Activated CD4-positive, CD25-positive, alpha-beta regulatory T cell treated with anti-CD3 and anti-CD28 coated beads, Interleukin-2, amount 50 U/mL, for 16 hours (primary cell): ENCODE results near the gene ETFRF1.
A peak's percentile ranks its signal among the peaks of the same experiment; 100 is the strongest.

Experiments
- DNase-seq: peaks from one replicate; pipeline ENCODE4 v3.0.0-alpha.2; 2020; ENCODE audit warnings: low read depth, low spot score

ETFRF1 gene

GRCh38 chr12:25195056-25195971 is at the start of gene ETFRF1, which contains the start of gene DNAI7:
Gene ETFRF1, plus strand, starts transcription at chr12:25195237. Its CDS starts 8,720 bp downstream, at chr12:25203957.
Gene DNAI7, minus strand, starts transcription at chr12:25195160. Its CDS starts 82 bp downstream, at chr12:25195078.
- peak; percentile 85 for DNase-seq

GRCh38 chr12:25146686-25147085 is 48.4 kb upstream of the ETFRF1 start:
- DNase-seq, result no peak

GRCh38 chr12:25151476-25151875 is 43.6 kb upstream of the ETFRF1 start:
- DNase-seq, result no peak

- DNase-seq, result no peak
These were observed 43.0 kb upstream of the ETFRF1 start for GRCh38 chr12:25152055-25152454.

- no peak for DNase-seq
These were observed 39.9 kb upstream of the ETFRF1 start for GRCh38 chr12:25155022-25155576.

- no peak for DNase-seq
These were observed 39.0 kb upstream of the ETFRF1 start for GRCh38 chr12:25156061-25156460.

- DNase-seq, result no peak
These were observed 32.2 kb upstream of the ETFRF1 start for GRCh38 chr12:25162866-25163265.

- DNase-seq, result no peak
These were observed 12.3 kb upstream of the ETFRF1 start for GRCh38 chr12:25182765-25183164.

- no peak for DNase-seq
These were observed 10.9 kb upstream of the ETFRF1 start for GRCh38 chr12:25184132-25184531.

- DNase-seq, result no peak
These were observed 8.8 kb upstream of the ETFRF1 start for GRCh38 chr12:25186038-25186787.

GRCh38 chr12:25186788-25187402 is 8.1 kb upstream of the ETFRF1 start:
- no peak for DNase-seq

- no peak for DNase-seq
These were observed 7.3 kb upstream of the ETFRF1 start for GRCh38 chr12:25187781-25188180.

GRCh38 chr12:25189656-25190055 is 5.4 kb upstream of the ETFRF1 start:
- no peak for DNase-seq

- DNase-seq, result no peak
These were observed 4.2 kb upstream of the ETFRF1 start for GRCh38 chr12:25190793-25191192.

- DNase-seq, result no peak
These were observed 823 bp upstream of the ETFRF1 start for GRCh38 chr12:25194214-25194613.

- DNase-seq, result no peak
These were observed 348 bp upstream of the ETFRF1 start for GRCh38 chr12:25194722-25195055.

GRCh38 chr12:25197608-25198007 is 2.6 kb downstream of the ETFRF1 start:
- DNase-seq, result no peak

- no peak for DNase-seq
These were observed 5.7 kb downstream of the ETFRF1 start for GRCh38 chr12:25200703-25201102.

- no peak for DNase-seq
These were observed 7.1 kb downstream of the ETFRF1 start for GRCh38 chr12:25202137-25202536.

- no peak for DNase-seq
These were observed 12.4 kb downstream of the ETFRF1 start for GRCh38 chr12:25207411-25207810.

GRCh38 chr12:25207846-25208245 is 12.8 kb downstream of the ETFRF1 start:
- DNase-seq, result no peak

- no peak for DNase-seq
These were observed 13.5 kb downstream of the ETFRF1 start for GRCh38 chr12:25208554-25208953.
